GM23338 (cell line): ENCODE results near the gene CALML5. TPM values are rescaled to one million over a fixed set of nuclear protein-coding genes. Genes with fewer than 3 reads are reported as not detected.
"Not testable (repeated sequence)": the region's sequence is repeated elsewhere in the genome, so short reads cannot be mapped to it uniquely, and the experiment has no call there.

Experiments used
- ATAC-seq: fragments of 200-7000 bp; cut with Tn5 transposase; 3 replicates; pipeline ENCODE4 v1.9.1; 2020
- DNase-seq: peaks from one replicate; pipeline ENCODE4 v3.0.0-alpha.2; 2015; ENCODE audit warnings: low spot score
- H2AFZ ChIP-seq: fragments of 200-600 bp; sonication (generic); 2 replicates; pipeline ENCODE4 v1.8.0; 2016; ENCODE audit warnings: antibody characterized with exemption, mild to moderate bottlenecking, moderate library complexity
- H3F3A ChIP-seq: fragments of 200-600 bp; sonication (generic); replicated peaks from 2 replicates; pipeline ENCODE4 v1.8.0; 2017; ENCODE audit warnings: antibody characterized with exemption, mixed run types, low read depth
- H3K27ac ChIP-seq: fragments of 200-600 bp; sonication (generic); 2 replicates; pipeline ENCODE4 v1.6.1; 2016; ENCODE audit warnings: low read depth
- H3K27me3 ChIP-seq: fragments of 200-600 bp; sonication (generic); 2 replicates; pipeline ENCODE4 v1.8.0; 2016; ENCODE audit warnings: mild to moderate bottlenecking, mixed run types, moderate library complexity; ENCODE audit not compliant: insufficient read depth
- H3K36me3 ChIP-seq: fragments of 200-600 bp; sonication (generic); 2 replicates; pipeline ENCODE4 v1.8.0; 2016; ENCODE audit warnings: mild to moderate bottlenecking; ENCODE audit not compliant: insufficient read depth
- H3K4me1 ChIP-seq: fragments of 200-600 bp; sonication (generic); 2 replicates; pipeline ENCODE4 v1.8.0; 2016; ENCODE audit warnings: mild to moderate bottlenecking, moderate library complexity; ENCODE audit not compliant: insufficient read depth
- H3K4me2 ChIP-seq: fragments of 200-600 bp; sonication (generic); 2 replicates; pipeline ENCODE4 v1.7.1; 2017; ENCODE audit warnings: mixed run types
- H3K4me3 ChIP-seq: fragments of 200-600 bp; sonication (generic); 2 replicates; pipeline ENCODE4 v1.6.1; 2016; ENCODE audit warnings: mixed run types
- H3K79me2 ChIP-seq: fragments of 200-600 bp; sonication (generic); replicated peaks from 2 replicates; pipeline ENCODE4 v1.8.0; 2017; ENCODE audit warnings: mild to moderate bottlenecking; ENCODE audit not compliant: insufficient read depth
- H3K9me2 ChIP-seq: fragments of 200-600 bp; sonication (generic); 2 replicates; pipeline ENCODE4 v1.8.0; 2017; ENCODE audit not compliant: insufficient read depth
- H4K20me1 ChIP-seq: fragments of 200-600 bp; sonication (generic); replicated peaks from 2 replicates; pipeline ENCODE4 v1.8.0; 2017; ENCODE audit warnings: mild to moderate bottlenecking; ENCODE audit not compliant: insufficient read depth
- H3K27ac Mint-ChIP-seq: 2 replicates; pipeline ENCODE4 v1.8.0; 2020; ENCODE audit warnings: inconsistent platforms, mild to moderate bottlenecking, moderate library complexity, mixed read lengths
- H3K27me3 Mint-ChIP-seq: 3 replicates; pipeline ENCODE4 v1.8.0; 2022; ENCODE audit warnings: low read depth, mild to moderate bottlenecking, moderate library complexity, mixed read lengths, inconsistent platforms; ENCODE audit not compliant: insufficient read depth, poor library complexity
- H3K36me3 Mint-ChIP-seq: 3 replicates; pipeline ENCODE4 v1.8.0; 2021; ENCODE audit warnings: low read depth, mild to moderate bottlenecking, inconsistent platforms, moderate library complexity, mixed read lengths
- H3K4me1 Mint-ChIP-seq: 3 replicates; pipeline ENCODE4 v1.8.0; 2020; ENCODE audit warnings: mild to moderate bottlenecking, inconsistent platforms, mixed read lengths
- H3K4me3 Mint-ChIP-seq: 3 replicates; pipeline ENCODE4 v1.8.0; 2021; ENCODE audit warnings: moderate library complexity, mild to moderate bottlenecking, inconsistent platforms, mixed read lengths
- H3K9me3 Mint-ChIP-seq: 3 replicates; pipeline ENCODE4 v1.8.0; 2020; ENCODE audit warnings: moderate library complexity, mild to moderate bottlenecking, inconsistent platforms, mixed read lengths
- CREB1 ChIP-seq: fragments of 250-450 bp; sonication (Bioruptor Pico); IDR thresholded peaks from 2 replicates; pipeline ENCODE4 v1.5.0; 2020; ENCODE audit warnings: low read depth, mild to moderate bottlenecking, moderate library complexity
- NANOG ChIP-seq: IDR thresholded peaks from 2 replicates; pipeline ENCODE4 v1.6.1; 2016; ENCODE audit warnings: antibody characterized with exemption, borderline replicate concordance
- polyA plus RNA-seq: library from polyadenylated mRNA; unstranded; fragments of >200 nt; fragmentation: Nextera tagmentation; extraction: Ambion mirVana; gene quantifications from 2 replicates; pipeline ENCODE4 v1.2.1, GENCODE V29; 2016
- total RNA-seq: library from RNA; depleted of rRNA; stranded (reverse); fragments of >200 nt; shearing (Covaris generic); gene quantifications from 2 replicates; pipeline ENCODE4 v1.2.3, GENCODE V29; 2014
- TF ChIP-seq, protein P1 (sequence below): fragments of 250-450 bp; sonication (Bioruptor Pico); IDR thresholded peaks from 2 replicates; pipeline ENCODE4 v1.5.0; 2020; ENCODE audit warnings: mild to moderate bottlenecking, moderate library complexity

Gene CALML5
- total and polyA plus RNA-seq, 2 experiments from 2014 or later = 0.40 TPM; not detected in 1

DNA sequence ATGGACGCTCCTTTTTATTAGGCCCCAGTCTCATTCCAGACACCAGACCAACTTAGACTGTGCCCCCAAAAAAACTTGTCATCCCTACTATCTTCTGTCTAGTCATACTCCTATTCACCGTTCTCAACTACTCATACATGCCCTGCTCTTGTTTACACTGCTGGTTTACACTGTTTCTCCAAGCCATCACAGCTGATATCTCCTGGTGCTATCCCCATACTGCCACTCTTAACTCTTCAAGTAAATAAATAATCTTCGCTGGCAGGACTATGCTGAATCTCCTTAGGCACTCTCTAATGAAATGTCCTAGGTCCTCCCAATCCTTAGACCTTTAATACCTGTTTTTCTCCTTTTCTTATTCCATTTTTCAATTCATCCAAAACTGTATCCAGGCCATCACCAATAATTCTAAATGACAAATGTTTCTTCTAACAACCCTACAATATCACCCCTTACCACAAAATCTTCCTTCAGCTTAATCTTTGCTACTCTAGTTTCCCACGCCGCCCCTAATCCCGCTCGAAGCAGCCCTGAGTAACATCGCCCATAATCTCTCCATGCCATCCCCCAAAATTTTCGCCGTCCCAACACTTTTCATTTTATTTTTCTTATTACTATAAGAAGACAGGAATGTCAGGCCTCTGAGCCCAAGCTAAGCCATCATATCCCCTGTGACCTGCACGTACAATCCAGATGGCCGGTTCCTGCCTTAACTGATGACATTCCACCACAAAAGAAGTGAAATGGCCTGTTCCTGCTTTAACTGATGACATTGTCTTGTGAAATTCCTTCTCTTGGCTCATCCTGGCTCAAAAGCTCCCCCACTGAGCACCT lies 23.2 kb downstream of the CALML5 start:
- not testable (repeated sequence) for H3K27me3 ChIP-seq, H4K20me1 ChIP-seq, H3K36me3 ChIP-seq, H3K79me2 ChIP-seq, H3K4me1 Mint-ChIP-seq, H3K9me2 ChIP-seq, H3K4me3 ChIP-seq, H3F3A ChIP-seq, ATAC-seq, DNase-seq, H3K27ac Mint-ChIP-seq, H2AFZ ChIP-seq
- H3K4me1 ChIP-seq = peaks cover 13% of the 10 kb centered on the region
- H3K27ac ChIP-seq = peak overlapping the region; percentile 90
- peaks cover 14% of the 10 kb centered on the region for H3K27me3 Mint-ChIP-seq
- H3K4me2 ChIP-seq = 0 out of 2 replicates have a peak overlapping the region, but pooled peaks have one; percentile 30
- TF ChIP-seq CREB1 (CRISPR knock-in tag) = peak; percentile 38; the same call in 1 of the 2 replicates
- TF ChIP-seq NANOG = peak; percentile 66; the same call in 1 of the 2 replicates
- TF ChIP-seq, protein P1, sequence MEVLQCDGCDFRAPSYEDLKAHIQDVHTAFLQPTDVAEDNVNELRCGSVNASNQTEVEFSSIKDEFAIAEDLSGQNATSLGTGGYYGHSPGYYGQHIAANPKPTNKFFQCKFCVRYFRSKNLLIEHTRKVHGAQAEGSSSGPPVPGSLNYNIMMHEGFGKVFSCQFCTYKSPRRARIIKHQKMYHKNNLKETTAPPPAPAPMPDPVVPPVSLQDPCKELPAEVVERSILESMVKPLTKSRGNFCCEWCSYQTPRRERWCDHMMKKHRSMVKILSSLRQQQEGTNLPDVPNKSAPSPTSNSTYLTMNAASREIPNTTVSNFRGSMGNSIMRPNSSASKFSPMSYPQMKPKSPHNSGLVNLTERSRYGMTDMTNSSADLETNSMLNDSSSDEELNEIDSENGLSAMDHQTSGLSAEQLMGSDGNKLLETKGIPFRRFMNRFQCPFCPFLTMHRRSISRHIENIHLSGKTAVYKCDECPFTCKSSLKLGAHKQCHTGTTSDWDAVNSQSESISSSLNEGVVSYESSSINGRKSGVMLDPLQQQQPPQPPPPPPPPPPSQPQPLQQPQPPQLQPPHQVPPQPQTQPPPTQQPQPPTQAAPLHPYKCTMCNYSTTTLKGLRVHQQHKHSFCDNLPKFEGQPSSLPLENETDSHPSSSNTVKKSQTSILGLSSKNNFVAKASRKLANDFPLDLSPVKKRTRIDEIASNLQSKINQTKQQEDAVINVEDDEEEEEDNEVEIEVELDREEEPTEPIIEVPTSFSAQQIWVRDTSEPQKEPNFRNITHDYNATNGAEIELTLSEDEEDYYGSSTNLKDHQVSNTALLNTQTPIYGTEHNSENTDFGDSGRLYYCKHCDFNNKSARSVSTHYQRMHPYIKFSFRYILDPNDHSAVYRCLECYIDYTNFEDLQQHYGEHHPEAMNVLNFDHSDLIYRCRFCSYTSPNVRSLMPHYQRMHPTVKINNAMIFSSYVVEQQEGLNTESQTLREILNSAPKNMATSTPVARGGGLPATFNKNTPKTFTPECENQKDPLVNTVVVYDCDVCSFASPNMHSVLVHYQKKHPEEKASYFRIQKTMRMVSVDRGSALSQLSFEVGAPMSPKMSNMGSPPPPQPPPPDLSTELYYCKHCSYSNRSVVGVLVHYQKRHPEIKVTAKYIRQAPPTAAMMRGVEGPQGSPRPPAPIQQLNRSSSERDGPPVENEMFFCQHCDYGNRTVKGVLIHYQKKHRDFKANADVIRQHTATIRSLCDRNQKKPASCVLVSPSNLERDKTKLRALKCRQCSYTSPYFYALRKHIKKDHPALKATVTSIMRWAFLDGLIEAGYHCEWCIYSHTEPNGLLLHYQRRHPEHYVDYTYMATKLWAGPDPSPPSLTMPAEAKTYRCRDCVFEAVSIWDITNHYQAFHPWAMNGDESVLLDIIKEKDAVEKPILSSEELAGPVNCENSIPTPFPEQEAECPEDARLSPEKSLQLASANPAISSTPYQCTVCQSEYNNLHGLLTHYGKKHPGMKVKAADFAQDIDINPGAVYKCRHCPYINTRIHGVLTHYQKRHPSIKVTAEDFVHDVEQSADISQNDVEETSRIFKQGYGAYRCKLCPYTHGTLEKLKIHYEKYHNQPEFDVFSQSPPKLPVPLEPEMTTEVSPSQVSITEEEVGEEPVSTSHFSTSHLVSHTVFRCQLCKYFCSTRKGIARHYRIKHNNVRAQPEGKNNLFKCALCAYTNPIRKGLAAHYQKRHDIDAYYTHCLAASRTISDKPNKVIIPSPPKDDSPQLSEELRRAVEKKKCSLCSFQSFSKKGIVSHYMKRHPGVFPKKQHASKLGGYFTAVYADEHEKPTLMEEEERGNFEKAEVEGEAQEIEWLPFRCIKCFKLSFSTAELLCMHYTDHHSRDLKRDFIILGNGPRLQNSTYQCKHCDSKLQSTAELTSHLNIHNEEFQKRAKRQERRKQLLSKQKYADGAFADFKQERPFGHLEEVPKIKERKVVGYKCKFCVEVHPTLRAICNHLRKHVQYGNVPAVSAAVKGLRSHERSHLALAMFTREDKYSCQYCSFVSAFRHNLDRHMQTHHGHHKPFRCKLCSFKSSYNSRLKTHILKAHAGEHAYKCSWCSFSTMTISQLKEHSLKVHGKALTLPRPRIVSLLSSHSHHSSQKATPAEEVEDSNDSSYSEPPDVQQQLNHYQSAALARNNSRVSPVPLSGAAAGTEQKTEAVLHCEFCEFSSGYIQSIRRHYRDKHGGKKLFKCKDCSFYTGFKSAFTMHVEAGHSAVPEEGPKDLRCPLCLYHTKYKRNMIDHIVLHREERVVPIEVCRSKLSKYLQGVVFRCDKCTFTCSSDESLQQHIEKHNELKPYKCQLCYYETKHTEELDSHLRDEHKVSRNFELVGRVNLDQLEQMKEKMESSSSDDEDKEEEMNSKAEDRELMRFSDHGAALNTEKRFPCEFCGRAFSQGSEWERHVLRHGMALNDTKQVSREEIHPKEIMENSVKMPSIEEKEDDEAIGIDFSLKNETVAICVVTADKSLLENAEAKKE (CRISPR knock-in tag) = peak; percentile 54; the same call in 1 of the 2 replicates
- peaks cover 22% of the 10 kb centered on the region for H3K9me3 Mint-ChIP-seq
- H3K36me3 Mint-ChIP-seq = peaks cover 20% of the 10 kb centered on the region
- H3K4me3 Mint-ChIP-seq = peak overlapping the region; percentile 10; the same call in 2 of the 3 replicates

DNA sequence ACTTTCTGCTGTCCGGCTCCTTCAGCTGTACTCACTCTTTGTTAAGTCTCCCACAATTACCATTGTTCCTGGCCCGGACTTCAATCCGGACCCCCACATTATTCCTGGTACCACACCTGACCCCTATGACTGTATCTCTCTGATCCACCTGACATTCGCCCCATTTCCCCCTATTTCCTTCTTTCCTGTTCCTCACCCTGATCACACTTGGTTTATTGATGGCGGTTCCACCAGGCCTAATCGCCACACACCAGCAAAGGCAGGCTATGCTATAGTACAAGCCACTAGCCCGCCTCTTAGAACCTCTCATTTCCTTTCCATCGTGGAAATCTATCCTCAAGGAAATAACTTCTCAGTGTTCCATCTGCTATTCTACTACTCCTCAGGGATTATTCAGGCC lies 24.3 kb downstream of the CALML5 start:
- peaks cover 13% of the 10 kb centered on the region for H3K4me1 ChIP-seq
- not testable (repeated sequence) for H3K9me2 ChIP-seq, H3K4me2 ChIP-seq, H3K79me2 ChIP-seq, H2AFZ ChIP-seq, H3K27me3 ChIP-seq, H3F3A ChIP-seq, H4K20me1 ChIP-seq, H3K4me3 Mint-ChIP-seq, DNase-seq, H3K4me1 Mint-ChIP-seq, H3K4me3 ChIP-seq, H3K36me3 ChIP-seq, H3K27ac ChIP-seq, ATAC-seq, H3K27ac Mint-ChIP-seq
- peaks cover 28% of the 10 kb centered on the region for H3K36me3 Mint-ChIP-seq
- peaks cover 29% of the 10 kb centered on the region for H3K9me3 Mint-ChIP-seq
- H3K27me3 Mint-ChIP-seq = peaks cover 13% of the 10 kb centered on the region

DNA sequence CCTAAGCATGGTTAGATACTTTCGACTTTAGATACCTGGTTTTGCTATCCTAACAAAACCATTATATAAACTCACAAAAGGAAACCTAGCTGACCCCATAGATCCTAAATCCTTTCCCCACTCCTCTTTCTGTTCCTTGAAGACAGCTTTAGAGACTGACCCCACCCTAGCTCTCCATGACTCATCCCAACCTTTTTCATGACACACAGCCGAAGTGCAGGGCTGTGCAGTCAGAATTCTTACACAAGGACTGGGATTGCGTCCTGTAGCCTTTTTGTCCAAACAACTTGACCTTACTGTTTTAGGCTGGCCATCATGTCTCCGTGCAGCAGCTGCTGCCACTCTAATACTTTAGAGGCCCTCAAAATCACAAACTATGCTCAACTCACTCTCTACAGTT lies 24.7 kb downstream of the CALML5 start:
- Mint-ChIP-seq H3K27me3 (peaks cover 10% of the 10 kb centered on the region), H3K9me3 (peaks cover 31% of the 10 kb centered on the region), H3K36me3 (peaks cover 32% of the 10 kb centered on the region)
- H4K20me1 ChIP-seq, H3K4me3 Mint-ChIP-seq, H3K9me2 ChIP-seq, DNase-seq, H3K4me2 ChIP-seq, H3K4me3 ChIP-seq, H3K27ac ChIP-seq, H2AFZ ChIP-seq, H3F3A ChIP-seq, H3K4me1 Mint-ChIP-seq, H3K27ac Mint-ChIP-seq, H3K79me2 ChIP-seq, H3K36me3 ChIP-seq, ATAC-seq, H3K27me3 ChIP-seq: not testable (repeated sequence)
- H3K4me1 ChIP-seq = peaks cover 13% of the 10 kb centered on the region
